Small intestine (tissue), 7 donors: ENCODE results near the gene FRMPD4. TPM values are rescaled to one million over a fixed set of nuclear protein-coding genes. Genes with fewer than 3 reads are reported as not detected.

ENCODE experiments used
- DNase-seq, 2 donors: peaks; one replicate each; pipeline versions ENCODE4 v3.0.0 to v3.0.0-alpha.2; 2013
- FAIRE-seq: peaks from 2 replicates; lab custom pipeline; 2012; peaks lifted over from hg19 to GRCh38; lab: Jason Lieb, UNC
- H3K27ac ChIP-seq, 3 donors: one replicate each; pipeline ENCODE4 v1.5.1; 2013; ENCODE audit warnings: low read length in 2 of 3, mild to moderate bottlenecking in 2 of 3, control low read depth in 1 of 3, inconsistent platforms in 1 of 3, low read depth in 1 of 3, moderate library complexity in 1 of 3
- H3K27me3 ChIP-seq, 3 donors: one replicate each; pipeline ENCODE4 v1.6.1; 2013; ENCODE audit warnings: low read length in 3 of 3, inconsistent platforms in 1 of 3; ENCODE audit not compliant: control insufficient read depth in 3 of 3, insufficient read depth in 3 of 3
- H3K36me3 ChIP-seq, 3 donors: one replicate each; pipeline ENCODE4 v1.6.1; 2013; ENCODE audit warnings: low read length in 3 of 3, inconsistent platforms in 1 of 3, low read depth in 1 of 3, mild to moderate bottlenecking in 1 of 3, moderate library complexity in 1 of 3; ENCODE audit not compliant: control insufficient read depth in 3 of 3, insufficient read depth in 2 of 3
- H3K4me1 ChIP-seq, 3 donors: one replicate each; pipeline ENCODE4 v1.6.1; 2013; ENCODE audit warnings: low read length in 2 of 3, inconsistent platforms in 1 of 3, low read depth in 1 of 3, mild to moderate bottlenecking in 1 of 3, moderate library complexity in 1 of 3; ENCODE audit not compliant: control insufficient read depth in 3 of 3, insufficient read depth in 2 of 3
- H3K4me3 ChIP-seq, 3 donors: one replicate each; pipeline ENCODE4 v1.5.1; 2013; ENCODE audit warnings: low read length in 3 of 3, control low read depth in 1 of 3, inconsistent platforms in 1 of 3, low read depth in 1 of 3, mild to moderate bottlenecking in 1 of 3, moderate library complexity in 1 of 3
- H3K9me3 ChIP-seq, 2 donors: one replicate each; pipeline ENCODE4 v1.6.1; 2013; ENCODE audit warnings: low read depth in 1 of 2, low read length in 1 of 2; ENCODE audit not compliant: control insufficient read depth in 2 of 2, insufficient read depth in 1 of 2
- WGBS, 3 donors: extraction: QIAGEN DNeasy Blood & Tissue Kit; methylation state at CpG; one replicate each; pipeline ENCODE4 v1.1.7; 2013; 5-methylcytosine and 5-hydroxymethylcytosine counted together
- polyA plus RNA-seq, 4 donors: library from polyadenylated mRNA; stranded (reverse) in 3 of 4; unstranded in 1 of 4; fragments of 200-250 nt in 3 of 4; fragments of 120-200 nt in 1 of 4; gene quantifications; one replicate each; pipeline versions ENCODE4 v1.2.1 to v1.2.3, GENCODE V29; 2013
- donor health status: healthy with polysubstance abuse.
- donor health status: control.
- donor health status: control.
- donor health status: Bipolar disorder and iron deficiency.
- donor health status: healthy.

Gene FRMPD4
- polyA plus RNA-seq, 4 donors = 0.04 to 0.21 TPM; not detected in 2

GRCh38 chrX:12367254-12367653, 229.0 kb downstream of the FRMPD4 start:
- Histone ChIP-seq H3K4me1 (no peaks in the 10 kb centered on the region), H3K9me3 (no peaks in the 10 kb centered on the region), H3K27me3 (no peaks in the 10 kb centered on the region), H3K4me3 (no peak overlapping the region), H3K36me3 (no peaks in the 10 kb centered on the region), H3K27ac (no peak overlapping the region)
- 71 to 86% (median 76%) methylated on average over 11 of the region's 11 CpGs for WGBS, 3 donors
- no peak for DNase-seq
- FAIRE-seq = no peak

GRCh38 chrX:12370497-12370986, 232.3 kb downstream of the FRMPD4 start:
- Histone ChIP-seq H3K4me1 (no peaks in the 10 kb centered on the region), H3K36me3 (no peaks in the 10 kb centered on the region)
- no peak for FAIRE-seq

GRCh38 chrX:12372111-12372510, 233.8 kb downstream of the FRMPD4 start:
- no peak for DNase-seq
- H3K9me3 ChIP-seq = no peaks in the 10 kb centered on the region
- no peak for FAIRE-seq
- H3K4me3 ChIP-seq = no peak overlapping the region
- H3K36me3 ChIP-seq = no peaks in the 10 kb centered on the region
- WGBS, 3 donors = 59 to 63% (median 62%) methylated on average over 6 of the region's 6 CpGs
- no peaks in the 10 kb centered on the region for H3K27me3 ChIP-seq
- no peak overlapping the region for H3K27ac ChIP-seq
- H3K4me1 ChIP-seq = no peaks in the 10 kb centered on the region

More at GRCh38 chrX:12370497-12370986, 232.3 kb downstream of the FRMPD4 start:
- no peak overlapping the region for H3K27ac ChIP-seq
- H3K9me3 ChIP-seq = no peaks in the 10 kb centered on the region
- DNase-seq = no peak
- no peaks in the 10 kb centered on the region for H3K27me3 ChIP-seq
- 46 to 70% (median 58%) methylated on average over 3 of the region's 3 CpGs for WGBS, 3 donors
- H3K4me3 ChIP-seq = no peak overlapping the region

DNA sequence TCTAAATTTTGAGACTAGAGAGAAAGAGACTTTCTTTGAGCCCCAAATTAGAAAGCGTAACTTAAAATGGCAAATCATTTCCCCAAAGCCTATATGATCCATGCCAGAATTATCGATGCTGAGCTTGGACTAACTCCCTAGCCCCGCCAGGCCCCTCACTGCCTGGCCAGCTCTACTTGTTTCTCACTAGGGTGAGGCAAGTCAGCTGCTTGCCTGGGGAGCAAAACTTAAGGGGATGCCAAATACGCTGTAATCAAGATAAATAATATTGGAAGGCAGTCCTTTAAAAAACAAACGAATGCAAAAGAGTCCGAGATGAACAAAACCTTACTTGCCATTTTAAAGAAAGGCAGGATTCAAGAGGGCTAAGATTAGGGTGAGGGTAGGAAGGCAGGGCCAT, 236.0 kb downstream of the FRMPD4 start:
- Histone ChIP-seq H3K36me3 (no peaks in the 10 kb centered on the region), H3K4me3 (no peak overlapping the region), H3K27ac (no peak overlapping the region), H3K27me3 (no peaks in the 10 kb centered on the region), H3K4me1 (no peaks in the 10 kb centered on the region), H3K9me3 (no peaks in the 10 kb centered on the region)
- DNase-seq (no peak), FAIRE-seq (no peak)
- 72 to 83% (median 78%) methylated on average over 6 of the region's 6 CpGs for WGBS, 3 donors

DNA sequence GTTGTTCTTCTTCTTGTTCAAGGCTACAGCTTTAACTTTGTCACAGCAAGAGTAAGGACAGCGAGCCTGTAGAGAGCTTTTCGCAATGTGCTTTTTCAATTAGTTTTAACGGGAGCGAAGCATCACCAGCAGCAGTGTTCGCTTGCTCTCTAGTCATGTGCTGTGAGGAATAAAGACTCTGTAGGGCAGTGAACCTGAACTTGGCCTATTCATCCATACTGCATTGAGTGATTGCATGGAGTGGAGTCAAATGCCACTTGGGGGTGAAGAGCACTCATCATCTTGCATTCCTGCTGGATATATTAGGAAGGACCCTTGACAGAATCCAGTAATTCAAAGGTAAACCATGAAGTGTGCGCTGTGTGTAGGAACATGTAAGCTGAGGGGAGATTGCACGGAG, 240.0 kb downstream of the FRMPD4 start:
- H3K9me3 ChIP-seq = no peaks in the 10 kb centered on the region
- FAIRE-seq (no peak), DNase-seq (no peak)
- H3K27me3 ChIP-seq = no peaks in the 10 kb centered on the region
- H3K27ac ChIP-seq = no peak overlapping the region
- H3K36me3 ChIP-seq = no peaks in the 10 kb centered on the region
- 88 to 92% (median 88%) methylated on average over 7 of the region's 7 CpGs for WGBS, 3 donors
- no peaks in the 10 kb centered on the region for H3K4me1 ChIP-seq
- no peak overlapping the region for H3K4me3 ChIP-seq

GRCh38 chrX:12378706-12379105, 240.4 kb downstream of the FRMPD4 start:
- H3K4me3 ChIP-seq = no peak overlapping the region
- H3K36me3 ChIP-seq = no peaks in the 10 kb centered on the region
- FAIRE-seq = no peak
- no peaks in the 10 kb centered on the region for H3K27me3 ChIP-seq
- DNase-seq = no peak
- no peak overlapping the region for H3K27ac ChIP-seq
- no peaks in the 10 kb centered on the region for H3K4me1 ChIP-seq
- WGBS, 3 donors = 54 to 90% (median 87%) methylated on average over 1 of the region's 1 CpG
- H3K9me3 ChIP-seq = no peaks in the 10 kb centered on the region

DNA sequence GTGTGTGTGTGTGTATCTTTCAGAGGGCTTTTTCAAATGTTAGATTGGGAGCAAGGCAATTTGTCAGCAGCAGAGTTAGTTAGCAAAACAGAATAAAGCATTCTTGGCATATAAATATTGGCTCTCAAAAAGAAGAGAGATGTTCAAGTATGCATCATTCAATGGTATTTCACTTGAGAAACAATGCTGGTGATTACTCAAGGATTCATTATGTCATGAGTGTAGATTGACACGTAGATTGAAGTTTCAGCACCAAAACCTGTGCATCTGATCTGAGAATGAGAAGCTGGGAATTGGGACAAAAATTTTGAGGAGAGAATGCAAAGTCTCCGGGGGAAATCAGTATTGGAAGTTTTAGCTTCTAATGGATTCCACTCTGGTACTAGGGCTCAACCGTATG, 241.4 kb downstream of the FRMPD4 start:
- FAIRE-seq = no peak
- Histone ChIP-seq H3K36me3 (no peaks in the 10 kb centered on the region), H3K27me3 (no peaks in the 10 kb centered on the region), H3K4me3 (no peak overlapping the region), H3K4me1 (no peaks in the 10 kb centered on the region), H3K9me3 (no peaks in the 10 kb centered on the region), H3K27ac (no peak overlapping the region)
- 78 to 82% (median 81%) methylated on average over 3 of the region's 3 CpGs for WGBS, 3 donors
- no peak for DNase-seq

DNA sequence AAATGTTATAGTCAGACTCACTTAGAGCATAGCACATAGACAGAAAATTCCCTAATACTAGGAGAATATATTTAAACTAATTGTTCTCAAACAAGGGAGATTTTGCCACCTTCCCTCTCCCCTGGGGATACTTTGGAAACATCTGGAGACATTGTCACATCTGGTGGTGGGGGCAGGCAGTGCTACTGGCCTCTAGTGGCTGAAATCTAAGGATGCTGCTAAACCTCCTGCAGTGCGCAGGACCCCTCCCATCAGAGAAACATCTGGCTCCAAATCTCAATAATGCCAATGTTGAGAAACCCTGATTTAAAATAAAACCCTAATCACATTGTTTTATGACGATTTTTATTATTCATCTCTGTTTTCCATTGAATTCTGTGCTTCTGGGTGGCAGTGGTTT, 244.9 kb downstream of the FRMPD4 start:
- no peaks in the 10 kb centered on the region for H3K27me3 ChIP-seq
- no peaks in the 10 kb centered on the region for H3K9me3 ChIP-seq
- H3K36me3 ChIP-seq = no peaks in the 10 kb centered on the region
- 32 to 44% (median 40%) methylated on average over 2 of the region's 2 CpGs for WGBS, 3 donors
- H3K4me3 ChIP-seq = no peak overlapping the region
- no peaks in the 10 kb centered on the region for H3K4me1 ChIP-seq
- FAIRE-seq = no peak
- no peak for DNase-seq
- H3K27ac ChIP-seq = no peak overlapping the region

- no peak for FAIRE-seq
- WGBS, 3 donors = 81 to 93% (median 86%) methylated on average over 1 of the region's 1 CpG
These were observed 252.0 kb downstream of the FRMPD4 start for GRCh38 chrX:12390301-12390700.

More at GRCh38 chrX:12390301-12390700, 252.0 kb downstream of the FRMPD4 start:
- no peaks in the 10 kb centered on the region for H3K9me3 ChIP-seq
- no peaks in the 10 kb centered on the region for H3K27me3 ChIP-seq
- no peak overlapping the region for H3K27ac ChIP-seq
- H3K4me1 ChIP-seq = no peaks in the 10 kb centered on the region
- H3K4me3 ChIP-seq = no peak overlapping the region
- no peaks in the 10 kb centered on the region for H3K36me3 ChIP-seq
- no peak for DNase-seq
